Ishikawa (cell line): ENCODE measurements around the gene MGA.

Experiments used
- CEBPB ChIP-seq: IDR thresholded peaks from 2 replicates; pipeline ENCODE4 v1.6.1; 2012
- CREB1 ChIP-seq: IDR thresholded peaks from 2 replicates; pipeline ENCODE4 v1.6.1; 2012; ENCODE audit warnings: low read depth
- EGR1 ChIP-seq: IDR thresholded peaks from 2 replicates; pipeline ENCODE4 v1.6.1; 2012
- EP300 ChIP-seq: IDR thresholded peaks from 2 replicates; pipeline ENCODE4 v1.6.1; 2012; ENCODE audit warnings: borderline replicate concordance
- FOXM1 ChIP-seq: IDR thresholded peaks from 2 replicates; pipeline ENCODE4 v1.6.1; 2012; ENCODE audit warnings: low read depth, borderline replicate concordance
- MAX ChIP-seq: IDR thresholded peaks from 2 replicates; pipeline ENCODE4 v1.6.1; 2012
- NFIC ChIP-seq: IDR thresholded peaks from 2 replicates; pipeline ENCODE4 v1.6.1; 2012
- RAD21 ChIP-seq: IDR thresholded peaks from 2 replicates; pipeline ENCODE4 v1.6.1; 2012; ENCODE audit warnings: low read depth
- REST ChIP-seq: IDR thresholded peaks from 2 replicates; pipeline ENCODE4 v1.6.1; 2012; ENCODE audit warnings: low read depth, mild to moderate bottlenecking
- TAF1 ChIP-seq: IDR thresholded peaks from 2 replicates; pipeline ENCODE4 v1.6.1; 2012; ENCODE audit warnings: low read depth, mild to moderate bottlenecking
- TCF12 ChIP-seq: IDR thresholded peaks from 2 replicates; pipeline ENCODE4 v1.6.1; 2012; ENCODE audit warnings: low read depth
- TEAD4 ChIP-seq: IDR thresholded peaks from 2 replicates; pipeline ENCODE4 v1.6.1; 2012
- USF1 ChIP-seq: IDR thresholded peaks from 2 replicates; pipeline ENCODE4 v1.6.1; 2012
- YY1 ChIP-seq: IDR thresholded peaks from 2 replicates; pipeline ENCODE4 v1.6.1; 2012; ENCODE audit warnings: low read depth
- ZBTB7A ChIP-seq: IDR thresholded peaks from 2 replicates; pipeline ENCODE4 v1.6.1; 2012; ENCODE audit warnings: low read depth

Gene MGA

GRCh38 chr15:41660235-41661077, at the start of gene MGA:
Gene MGA (plus strand): TSS chr15:41660405.
- TF ChIP-seq TEAD4: no peak
- TF ChIP-seq TCF12: peak; percentile 66; the same call in 1 of the 2 replicates
- 0 out of 2 replicates have a peak, but pooled peaks have one; percentile 8 for TF ChIP-seq USF1
- TF ChIP-seq TAF1: peak; percentile 52
- TF ChIP-seq CREB1: peak; percentile 37; the same call in 1 of the 2 replicates
- TF ChIP-seq YY1: no peak
- TF ChIP-seq NFIC: no peak
- peak; percentile 99 for TF ChIP-seq MAX

- 0 out of 2 replicates have a peak, but pooled peaks have one; percentile 58 for TF ChIP-seq TAF1
- no peak for TF ChIP-seq CEBPB
Measured at GRCh38 chr15:41620536-41621199, 39.5 kb upstream of the MGA start.

- TF ChIP-seq ZBTB7A (0 out of 2 replicates have a peak, but pooled peaks have one; percentile 19), YY1 (peak; percentile 88), TCF12 (peak; percentile 65; the same call in 1 of the 2 replicates), USF1 (peak; percentile 98), NFIC (peak; percentile 27; the same call in 1 of the 2 replicates), MAX (peak; percentile 99), CREB1 (no peak), RAD21 (no peak), REST (no peak), EGR1 (peak; percentile 59), CEBPB (no peak), TEAD4 (peak; percentile 10; the same call in 1 of the 2 replicates), EP300 (no peak; the same call in 1 of the 2 replicates), FOXM1 (no peak), TAF1 (peak; percentile 41)
Measured at GRCh38 chr15:41621200-41622193, 38.7 kb upstream of the MGA start.

- TF ChIP-seq CREB1 (no peak), EP300 (no peak), EGR1 (no peak), TCF12 (no peak), NFIC (no peak), TAF1 (no peak), RAD21 (no peak), MAX (no peak), FOXM1 (no peak), TEAD4 (no peak), YY1 (no peak), USF1 (no peak), ZBTB7A (no peak), CEBPB (no peak), REST (no peak)
Measured at GRCh38 chr15:41622901-41623300, 37.3 kb upstream of the MGA start.
